Measurements from ENCODE around the gene RANBP2.

DNA sequence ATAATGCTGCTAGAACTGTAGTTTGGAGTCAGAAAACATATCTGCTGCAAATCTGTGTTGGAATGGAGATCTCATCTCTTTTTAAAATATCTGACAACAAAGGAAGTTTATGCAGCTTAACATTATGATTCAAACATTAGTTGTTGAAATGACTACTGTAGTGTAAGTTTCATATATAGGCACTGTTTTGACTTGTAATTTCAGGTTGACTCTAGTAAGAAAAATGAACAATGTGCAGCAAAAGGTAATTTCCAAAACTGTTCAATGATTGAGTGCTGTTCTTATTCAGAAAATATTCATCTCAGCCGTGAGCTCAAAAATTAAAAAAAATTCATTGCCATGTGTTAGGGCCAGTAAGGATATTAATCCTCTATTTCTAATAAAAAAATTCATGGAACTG lies 115.8 kb downstream of the RANBP2 start:
- no peak for TF ChIP-seq CTCF (IDR thresholded peaks at IDR 0.05)
- TF ChIP-seq POLR2AphosphoS5 (IDR thresholded peaks at IDR 0.05): no peak
- TF ChIP-seq POLR2A (IDR thresholded peaks at IDR 0.05): no peak
